Endothelial cell (in vitro differentiated cells): Measurements from ENCODE around the gene OTOR. TPM values are rescaled to one million over a fixed set of nuclear protein-coding genes. Genes with fewer than 3 reads are reported as not detected.
A peak's percentile ranks its signal among the peaks of the same experiment; 100 is the strongest.

Source experiments
- DNase-seq: peaks from one replicate; pipeline ENCODE4 v3.0.0; 2021; ENCODE audit warnings: low spot score
- H3K27ac Mint-ChIP-seq: one replicate; pipeline ENCODE4 v1.8.0; 2021; ENCODE audit warnings: mixed read lengths, inconsistent platforms; ENCODE audit not compliant: unreplicated experiment
- H3K27me3 Mint-ChIP-seq: one replicate; pipeline ENCODE4 v1.8.0; 2021; ENCODE audit warnings: mild to moderate bottlenecking, moderate library complexity, mixed read lengths, inconsistent platforms; ENCODE audit not compliant: unreplicated experiment
- H3K36me3 Mint-ChIP-seq: one replicate; pipeline ENCODE4 v1.8.0; 2021; ENCODE audit warnings: mild to moderate bottlenecking, low read depth, mixed read lengths, inconsistent platforms; ENCODE audit not compliant: unreplicated experiment
- H3K4me1 Mint-ChIP-seq: one replicate; pipeline ENCODE4 v1.8.0; 2021; ENCODE audit warnings: mild to moderate bottlenecking, mixed read lengths, inconsistent platforms; ENCODE audit not compliant: unreplicated experiment
- H3K4me3 Mint-ChIP-seq: one replicate; pipeline ENCODE4 v1.8.0; 2021; ENCODE audit warnings: mild to moderate bottlenecking, mixed read lengths, inconsistent platforms; ENCODE audit not compliant: unreplicated experiment
- H3K9me3 Mint-ChIP-seq: one replicate; pipeline ENCODE4 v1.8.0; 2021; ENCODE audit warnings: mixed read lengths, inconsistent platforms; ENCODE audit not compliant: unreplicated experiment
- CTCF ChIP-seq: fragments of 200-600 bp; sonication (generic); IDR thresholded peaks from one replicate; pipeline ENCODE4 v1.5.0; 2021; ENCODE audit warnings: antibody characterized with exemption; ENCODE audit not compliant: unreplicated experiment
- total RNA-seq: library from RNA; stranded (reverse); fragmentation: NEBNext Ultra II Directional; extraction: Animal tissue kit (Norgen Biotek cat#: 25700); gene quantifications from one replicate; pipeline ENCODE4 v1.2.1, GENCODE V29; 2021; ENCODE audit not compliant: unreplicated experiment

OTOR gene
- total RNA-seq, 1 donor from 2014 or later, result 4.5 TPM

GRCh38 chr20:16758454-16759180, 10.5 kb downstream of the OTOR start:
- no peak for TF ChIP-seq CTCF
- H3K27ac Mint-ChIP-seq, result no peak overlapping the region
- peaks cover under 1% of the 10 kb centered on the region for H3K27me3 Mint-ChIP-seq
- H3K9me3 Mint-ChIP-seq, result no peaks in the 10 kb centered on the region
- H3K4me3 Mint-ChIP-seq, result no peak overlapping the region
- no peak for DNase-seq
- no peaks in the 10 kb centered on the region for H3K4me1 Mint-ChIP-seq
- peaks cover 9% of the 10 kb centered on the region for H3K36me3 Mint-ChIP-seq

- no peaks in the 10 kb centered on the region for H3K27me3 Mint-ChIP-seq
- no peak overlapping the region for H3K27ac Mint-ChIP-seq
- H3K36me3 Mint-ChIP-seq, result peaks cover 9% of the 10 kb centered on the region
- TF ChIP-seq CTCF, result no peak
- H3K4me1 Mint-ChIP-seq, result no peaks in the 10 kb centered on the region
- DNase-seq, result no peak
- no peaks in the 10 kb centered on the region for H3K9me3 Mint-ChIP-seq
- H3K4me3 Mint-ChIP-seq, result no peak overlapping the region
These were observed 11.0 kb downstream of the OTOR start for GRCh38 chr20:16759181-16759563.

DNA sequence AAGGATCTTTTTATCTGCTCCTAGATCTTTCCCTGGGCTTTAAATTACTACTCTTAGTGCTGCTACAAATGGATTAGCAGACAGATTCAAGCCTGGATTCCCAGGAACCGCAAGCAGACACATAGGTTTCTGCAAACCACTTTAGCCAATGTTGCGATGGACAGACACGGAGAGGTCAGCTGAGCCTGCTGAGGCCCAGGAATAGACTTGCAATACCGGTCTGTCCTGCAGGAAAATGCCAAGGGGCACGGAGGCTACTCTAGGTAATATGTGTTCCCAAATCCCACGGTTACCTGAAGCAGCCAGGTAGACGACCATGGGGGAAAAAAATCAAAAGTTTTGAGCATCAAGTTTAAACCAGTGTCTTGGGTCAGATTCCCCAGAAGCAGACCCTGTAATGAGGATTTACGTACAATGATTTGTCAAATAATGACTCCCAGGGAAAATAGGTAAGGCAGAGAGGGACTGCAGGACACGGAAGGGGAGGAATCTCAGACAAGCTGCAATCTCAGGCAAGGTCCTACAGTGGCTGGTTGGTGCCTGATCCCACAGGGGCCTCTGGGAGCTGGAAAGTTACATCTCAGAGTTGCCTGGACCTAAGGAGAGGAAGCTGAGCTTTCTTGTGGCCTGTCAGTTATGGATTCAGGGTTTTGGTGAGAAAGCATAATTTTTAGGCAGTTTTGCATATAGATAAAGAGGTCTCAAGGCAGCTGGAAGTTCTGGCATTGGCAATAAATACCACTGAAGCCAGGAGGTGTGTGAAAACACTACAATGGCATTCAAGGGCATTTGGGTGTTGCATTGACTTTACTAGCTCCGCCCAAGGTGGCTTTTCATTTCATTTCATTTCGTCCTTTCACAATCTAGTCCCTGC, 12.5 kb downstream of the OTOR start:
- Mint-ChIP-seq H3K36me3 (peaks cover 5% of the 10 kb centered on the region), H3K9me3 (no peaks in the 10 kb centered on the region), H3K4me3 (no peak overlapping the region), H3K27me3 (no peaks in the 10 kb centered on the region), H3K4me1 (no peaks in the 10 kb centered on the region), H3K27ac (no peak overlapping the region)
- DNase-seq, result no peak
- no peak for TF ChIP-seq CTCF

- Mint-ChIP-seq H3K4me1 (no peaks in the 10 kb centered on the region), H3K36me3 (peaks cover 1% of the 10 kb centered on the region), H3K4me3 (no peak overlapping the region), H3K9me3 (no peaks in the 10 kb centered on the region), H3K27me3 (no peaks in the 10 kb centered on the region), H3K27ac (no peak overlapping the region)
- peak; percentile 52 for DNase-seq
- TF ChIP-seq CTCF, result peak; percentile 61
These were observed 13.2 kb downstream of the OTOR start for GRCh38 chr20:16761305-16761829.
